HepG2 (cell line): Measurements from ENCODE around the gene PRSS16. TPM values are rescaled to one million over a fixed set of nuclear protein-coding genes. Genes with fewer than 3 reads are reported as not detected.

ENCODE experiments used
- ATAC-seq: fragments of 200-7000 bp; cut with Tn5 transposase; 3 replicates; pipeline ENCODE4 v1.9.1; 2020; ENCODE audit warnings: mild to moderate bottlenecking, moderate library complexity
- BruUV-seq: library from RNA; stranded (reverse); fragments of 400-500 nt; replicated peaks from 2 replicates; lab custom pipeline; 2021; lab: Mats Ljungman, UMichigan
- CTCF ChIA-PET: fragments of 300-600 bp; formaldehyde crosslinking; extraction: SDS; loops from one replicate; lab custom pipeline; 2021; ENCODE audit warnings: low total read pairs, inconsistent platforms, low intra/inter-chr PET ratio; lab: Yijun Ruan, JAX
- POLR2A ChIA-PET: fragments of 350-600 bp; sonication (Branson Sonifier 250); formaldehyde crosslinking; loops from one replicate; lab custom pipeline; 2020; ENCODE audit warnings: antibody characterized with exemption, inconsistent platforms; lab: Yijun Ruan, JAX
- DNase-seq: peaks from one replicate; pipeline ENCODE4 v3.0.0-alpha.2; 2015; ENCODE audit warnings: low spot score
- FAIRE-seq: peaks from 3 replicates; lab custom pipeline; 2011; peaks lifted over from hg19 to GRCh38; lab: Jason Lieb, UNC
- H2AFZ ChIP-seq: one replicate; pipeline ENCODE4 v1.6.1; 2011; ENCODE audit warnings: low read length, inconsistent platforms
- H3K27ac ChIP-seq: fragments of 300-600 bp; 3 replicates; pipeline ENCODE4 v1.8.0; 2011; ENCODE audit warnings: mixed run types, mild to moderate bottlenecking, mixed read lengths, low read length, inconsistent platforms; ENCODE audit not compliant: insufficient read depth; ENCODE audit errors: extremely low read length
- H3K27me3 ChIP-seq, 2 experiments: fragments of 200-600 bp in 1 of 2; 2 replicates in 1 of 2; 3 replicates in 1 of 2; pipeline versions ENCODE4 v1.6.0 to v1.8.0; 2011; ENCODE audit warnings: low read length in 2 of 2, mild to moderate bottlenecking in 2 of 2, moderate library complexity in 2 of 2, inconsistent platforms in 1 of 2; ENCODE audit not compliant: insufficient read depth in 2 of 2, control insufficient read depth in 1 of 2
- H3K36me3 ChIP-seq, 2 experiments: fragments of 200-600 bp in 1 of 2; replicated peaks in 1 of 2; 2 replicates in 1 of 2; 3 replicates in 1 of 2; pipeline versions ENCODE4 v1.5.1 to v1.8.0; 2011; ENCODE audit warnings: low read length in 2 of 2, inconsistent platforms in 1 of 2; ENCODE audit not compliant: insufficient read depth in 2 of 2, control insufficient read depth in 1 of 2
- H3K4me1 ChIP-seq: 2 replicates; pipeline ENCODE4 v1.5.1; 2012; ENCODE audit warnings: low read length, inconsistent platforms; ENCODE audit not compliant: insufficient read depth
- H3K4me2 ChIP-seq: 2 replicates; pipeline ENCODE4 v1.6.0; 2011; ENCODE audit warnings: low read depth, low read length, inconsistent platforms
- H3K4me3 ChIP-seq, 3 experiments: fragments of 200-600 bp in 1 of 3; sonication (generic), shearing (Covaris generic) in 1 of 3; replicated peaks in 1 of 3; 2 replicates each; pipeline ENCODE4 v1.5.1; 2011 to 2016; ENCODE audit warnings: low read length in 3 of 3, inconsistent platforms in 2 of 3, low read depth in 2 of 3, mild to moderate bottlenecking in 2 of 3, control low read depth in 1 of 3, mixed read lengths in 1 of 3; ENCODE audit not compliant: insufficient read depth in 1 of 3
- H3K79me2 ChIP-seq: one replicate; pipeline ENCODE4 v1.6.1; 2011; ENCODE audit warnings: low read length, inconsistent platforms; ENCODE audit not compliant: insufficient read depth
- H3K9ac ChIP-seq: 2 replicates; pipeline ENCODE4 v1.6.0; 2011; ENCODE audit warnings: mild to moderate bottlenecking, low read depth, low read length, inconsistent platforms; ENCODE audit not compliant: insufficient read depth
- H3K9me3 ChIP-seq: 2 replicates; pipeline ENCODE4 v1.5.1; 2012; ENCODE audit warnings: mild to moderate bottlenecking, low read length
- H4K20me1 ChIP-seq: 2 replicates; pipeline ENCODE4 v1.6.0; 2011; ENCODE audit warnings: inconsistent platforms, mild to moderate bottlenecking, low read length, moderate library complexity; ENCODE audit not compliant: insufficient read depth
- ATF1 ChIP-seq: IDR thresholded peaks from 2 replicates; pipeline ENCODE4 v1.6.1; 2016; ENCODE audit warnings: mild to moderate bottlenecking, control low read depth
- FOXM1 ChIP-seq: sonication (generic); formaldehyde crosslinking; IDR thresholded peaks from 2 replicates; pipeline ENCODE4 v1.5.0; 2020; ENCODE audit warnings: missing genetic modification reagents
- HDAC2 ChIP-seq: sonication (generic); formaldehyde crosslinking; IDR thresholded peaks from 2 replicates; pipeline ENCODE4 v1.4.0; 2020; ENCODE audit warnings: missing genetic modification reagents
- KLF9 ChIP-seq: IDR thresholded peaks from 2 replicates; pipeline ENCODE4 v1.6.1; 2016; ENCODE audit warnings: low read depth
- MAF1 ChIP-seq: sonication (generic); formaldehyde crosslinking; IDR thresholded peaks from 2 replicates; pipeline ENCODE4 v1.5.0; 2020; ENCODE audit warnings: missing genetic modification reagents, borderline replicate concordance
- MATR3 ChIP-seq: sonication (generic); formaldehyde crosslinking; IDR thresholded peaks from 2 replicates; pipeline ENCODE4 v1.4.0; 2020; ENCODE audit warnings: missing genetic modification reagents
- MBNL3 ChIP-seq: fragments of 250-450 bp; sonication (Bioruptor Pico); conservative IDR thresholded peaks from 2 replicates; pipeline ENCODE4 v1.8.0; 2022; ENCODE audit warnings: mild to moderate bottlenecking, inconsistent platforms
- NFIC ChIP-seq: IDR thresholded peaks from 2 replicates; pipeline ENCODE4 v1.6.1; 2012; ENCODE audit warnings: mild to moderate bottlenecking, low read length, inconsistent platforms
- PHF20 ChIP-seq: sonication (generic); formaldehyde crosslinking; IDR thresholded peaks from 2 replicates; pipeline ENCODE4 v1.5.0; 2020; ENCODE audit warnings: mild to moderate bottlenecking, missing genetic modification reagents
- PHF21A ChIP-seq: sonication (generic); formaldehyde crosslinking; IDR thresholded peaks from 2 replicates; pipeline ENCODE4 v1.5.0; 2020; ENCODE audit warnings: mild to moderate bottlenecking, missing genetic modification reagents
- SETDB1 ChIP-seq: sonication (generic); formaldehyde crosslinking; IDR thresholded peaks from 2 replicates; pipeline ENCODE4 v1.5.1; 2020; ENCODE audit warnings: missing genetic modification reagents, mild to moderate bottlenecking, borderline replicate concordance
- SMAD3 ChIP-seq: sonication (generic); formaldehyde crosslinking; IDR thresholded peaks from 2 replicates; pipeline ENCODE4 v1.4.0; 2020; ENCODE audit warnings: missing genetic modification reagents
- SOX6 ChIP-seq, 2 experiments: fragments of 450-650 bp in 1 of 2; sonication (generic) in 1 of 2; formaldehyde crosslinking in 1 of 2; IDR thresholded peaks; 2 replicates each; pipeline versions ENCODE4 v1.4.0 to v1.6.1; 2017 to 2020; ENCODE audit warnings: antibody characterized with exemption in 1 of 2, mild to moderate bottlenecking in 1 of 2, missing genetic modification reagents in 1 of 2
- ZNF17 ChIP-seq: sonication (generic); formaldehyde crosslinking; IDR thresholded peaks from 2 replicates; pipeline ENCODE4 v1.5.0; 2020; ENCODE audit warnings: mild to moderate bottlenecking, missing genetic modification reagents
- ZNF264 ChIP-seq: sonication (generic); formaldehyde crosslinking; IDR thresholded peaks from 2 replicates; pipeline ENCODE4 v1.4.0; 2020; ENCODE audit warnings: missing genetic modification reagents
- ZNF33B ChIP-seq: sonication (generic); formaldehyde crosslinking; IDR thresholded peaks from 2 replicates; pipeline ENCODE4 v1.5.1; 2020; ENCODE audit warnings: mild to moderate bottlenecking, missing genetic modification reagents
- ZNF703 ChIP-seq: sonication (generic); formaldehyde crosslinking; IDR thresholded peaks from 2 replicates; pipeline ENCODE4 v1.5.1; 2020; ENCODE audit warnings: missing genetic modification reagents, mild to moderate bottlenecking, moderate library complexity, borderline replicate concordance
- WGBS: methylation state at CpG from one replicate; pipeline ENCODE4 v1.1.6; 2017; ENCODE audit warnings: low lambda C conversion rate; 5-methylcytosine and 5-hydroxymethylcytosine counted together
- in situ Hi-C: cut with HindIII; loops from 2 replicates; pipeline ENCODE4 v1.10.0; 2017; ENCODE audit warnings: low pct_unique_long_range_greater_than_20kb; ENCODE audit not compliant: extremely low pct_ligation_motif_present
- intact Hi-C: fragments of 100-400 bp; cut with micrococcal nuclease; formaldehyde crosslinking; loops from one replicate; pipeline ENCODE4 v1.10.0; 2022; ENCODE audit not compliant: unreplicated experiment
- polyA plus RNA-seq, 8 experiments: library from polyadenylated mRNA; depleted of rRNA in 3 of 8; stranded (reverse) in 7 of 8; unstranded in 1 of 8; fragments of >200 nt; fragmentation: Illumina TruSeq in 4 of 8; extraction: Trizol in 4 of 8; gene quantifications; 2 replicates each; pipeline versions ENCODE4 v1.2.1 to v1.2.3, GENCODE V29; 2011 to 2016; ENCODE audit warnings: low read depth in 4 of 8, missing spikeins in 1 of 8, mixed read lengths in 1 of 8; ENCODE audit not compliant: insufficient read depth in 1 of 8
- total RNA-seq, 5 experiments: library from RNA; depleted of rRNA; stranded (reverse); fragments of >200 nt; fragmentation: Illumina TruSeq; extraction: Trizol; gene quantifications; 2 replicates each; pipeline ENCODE4 v1.2.3, GENCODE V29; 2016; ENCODE audit warnings: low read depth in 1 of 5
- TF ChIP-seq, protein P1 (sequence below): sonication (generic); formaldehyde crosslinking; IDR thresholded peaks from 2 replicates; pipeline ENCODE4 v1.8.0; 2022; ENCODE audit warnings: missing genetic modification reagents, mild to moderate bottlenecking, borderline replicate concordance

The PRSS16 gene
- total and polyA plus RNA-seq, 2 of the 13 experiments (the other 11 are each of a cell fraction or from before 2014, with no cell fraction given), result not detected

DNA sequence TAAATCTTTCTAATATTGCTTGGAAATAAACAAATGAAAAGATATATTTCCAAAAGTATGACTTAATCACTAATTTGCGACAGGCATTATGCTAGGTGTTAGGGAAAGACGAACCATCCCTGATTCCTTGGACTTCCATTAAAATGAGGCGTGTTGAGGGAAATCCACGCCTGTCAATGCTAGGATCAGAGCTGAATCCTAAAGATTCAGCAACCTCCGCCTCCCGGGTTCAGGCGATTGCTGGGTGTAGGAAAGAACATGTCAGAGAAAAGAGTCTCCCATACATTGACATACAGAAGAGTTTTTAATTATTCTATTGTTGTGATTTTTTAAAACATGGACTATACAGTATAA is 16.8 kb upstream of the PRSS16 start (continued):
- TF ChIP-seq PHF21A (CRISPR knock-in tag), result peak; percentile 4; the same call in 1 of the 2 replicates

GRCh38 chr6:27234576-27234975 is 12.9 kb upstream of the PRSS16 start:
- no peak for DNase-seq
- Histone ChIP-seq H3K27me3 (no peaks in the 10 kb centered on the region), H3K36me3 (no peaks in the 10 kb centered on the region), H3K9me3 (no peaks in the 10 kb centered on the region), H3K4me2 (peak overlapping the region; percentile 55), H4K20me1 (no peaks in the 10 kb centered on the region), H3K79me2 (no peaks in the 10 kb centered on the region), H2AFZ (no peak overlapping the region), H3K27ac (no peak overlapping the region), H3K4me1 (peaks cover 51% of the 10 kb centered on the region), H3K9ac (no peak overlapping the region), H3K4me3 (no peak overlapping the region; a peak in 1 of 6 replicates)
- FAIRE-seq, result no peak
- WGBS, result 31% methylated on average over 3 of the region's 3 CpGs
- no peak for ATAC-seq
- POLR2A ChIA-PET, result no interaction called here
- intact Hi-C loops, result no loop called here
- in situ Hi-C loops, result no loop called here
- CTCF ChIA-PET, result no interaction called here
- TF ChIP-seq, protein P1, sequence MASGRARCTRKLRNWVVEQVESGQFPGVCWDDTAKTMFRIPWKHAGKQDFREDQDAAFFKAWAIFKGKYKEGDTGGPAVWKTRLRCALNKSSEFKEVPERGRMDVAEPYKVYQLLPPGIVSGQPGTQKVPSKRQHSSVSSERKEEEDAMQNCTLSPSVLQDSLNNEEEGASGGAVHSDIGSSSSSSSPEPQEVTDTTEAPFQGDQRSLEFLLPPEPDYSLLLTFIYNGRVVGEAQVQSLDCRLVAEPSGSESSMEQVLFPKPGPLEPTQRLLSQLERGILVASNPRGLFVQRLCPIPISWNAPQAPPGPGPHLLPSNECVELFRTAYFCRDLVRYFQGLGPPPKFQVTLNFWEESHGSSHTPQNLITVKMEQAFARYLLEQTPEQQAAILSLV (CRISPR knock-in tag), result no peak
- TF ChIP-seq MAF1 (CRISPR knock-in tag) (no peak), PHF20 (CRISPR knock-in tag) (no peak), ATF1 (no peak), ZNF703 (no peak), MBNL3 (CRISPR knock-in tag) (no peak), HDAC2 (no peak), ZNF33B (CRISPR knock-in tag) (no peak), SOX6 (IDR thresholded peaks at IDR 0.05) (no peak), SOX6 (CRISPR knock-in tag; IDR thresholded peaks at IDR 0.05) (no peak), FOXM1 (no peak), MATR3 (no peak), KLF9 (CRISPR knock-in tag) (no peak), NFIC (no peak), ZNF264 (CRISPR knock-in tag) (no peak), SMAD3 (no peak), SETDB1 (CRISPR knock-in tag) (no peak), ZNF17 (no peak)
- no TSS peak for BruUV-seq
